Esophagus mucosa (tissue), 1 donor: ENCODE measurements around the gene PRR33. TPM values are rescaled to one million over a fixed set of nuclear protein-coding genes. Genes with fewer than 3 reads are reported as not detected.

ENCODE experiments used
- ATAC-seq: fragments of 200-7000 bp; cut with Tn5 transposase; one replicate; pipeline ENCODE4 v1.9.1; 2020
- total RNA-seq: library from RNA; stranded (reverse); gene quantifications from one replicate; pipeline ENCODE4 v1.2.4, GENCODE V29; 2023
- donor health status: DM: yes; HTN: yes; CAD: no.

The PRR33 gene
- total RNA-seq, 1 donor from 2014 or later, result not detected

GRCh38 chr11:1927848-1928469 is 36.3 kb upstream of the PRR33 start:
- no peak for ATAC-seq

DNA sequence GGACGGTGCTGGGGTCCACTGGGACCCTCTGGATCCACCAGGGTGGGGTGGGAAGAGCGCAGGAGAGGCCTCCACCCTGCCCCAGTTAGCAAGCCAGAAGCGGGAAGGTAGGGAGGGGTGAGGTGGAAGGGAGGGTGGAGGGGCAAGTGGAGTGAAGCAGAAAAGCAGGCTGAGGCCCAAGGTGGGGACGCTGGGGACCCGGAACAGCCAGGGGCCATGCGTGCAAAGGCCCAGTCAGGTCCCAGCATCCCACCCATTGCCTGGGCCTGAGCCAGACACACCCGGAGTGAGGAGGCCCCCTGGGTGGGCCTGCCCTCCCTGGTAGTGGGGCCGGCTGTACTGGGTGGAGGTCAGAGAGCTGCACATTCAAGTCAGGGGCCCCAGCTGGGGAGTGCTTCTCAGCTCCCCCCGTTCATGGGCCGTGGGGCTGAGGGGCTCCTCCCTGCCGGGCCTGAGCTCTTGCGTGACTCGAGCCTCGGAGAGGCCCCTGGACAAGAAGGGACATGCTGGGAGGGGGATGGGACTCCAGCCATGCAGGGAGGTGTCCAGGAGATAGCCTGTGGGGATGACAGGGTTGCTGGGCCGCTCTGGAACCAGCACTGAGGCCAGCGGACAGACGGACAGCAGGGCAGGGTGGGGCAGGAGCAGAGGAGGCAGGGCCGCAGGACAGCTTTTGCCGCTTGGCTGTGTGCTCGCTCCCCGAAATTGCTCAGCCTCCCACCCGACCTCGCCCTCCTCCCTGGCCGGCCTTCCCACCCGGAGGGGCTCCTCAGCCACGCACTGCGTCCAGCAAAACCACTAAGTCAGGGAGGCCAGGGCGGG is 35.5 kb upstream of the PRR33 start:
- ATAC-seq, result no peak

DNA sequence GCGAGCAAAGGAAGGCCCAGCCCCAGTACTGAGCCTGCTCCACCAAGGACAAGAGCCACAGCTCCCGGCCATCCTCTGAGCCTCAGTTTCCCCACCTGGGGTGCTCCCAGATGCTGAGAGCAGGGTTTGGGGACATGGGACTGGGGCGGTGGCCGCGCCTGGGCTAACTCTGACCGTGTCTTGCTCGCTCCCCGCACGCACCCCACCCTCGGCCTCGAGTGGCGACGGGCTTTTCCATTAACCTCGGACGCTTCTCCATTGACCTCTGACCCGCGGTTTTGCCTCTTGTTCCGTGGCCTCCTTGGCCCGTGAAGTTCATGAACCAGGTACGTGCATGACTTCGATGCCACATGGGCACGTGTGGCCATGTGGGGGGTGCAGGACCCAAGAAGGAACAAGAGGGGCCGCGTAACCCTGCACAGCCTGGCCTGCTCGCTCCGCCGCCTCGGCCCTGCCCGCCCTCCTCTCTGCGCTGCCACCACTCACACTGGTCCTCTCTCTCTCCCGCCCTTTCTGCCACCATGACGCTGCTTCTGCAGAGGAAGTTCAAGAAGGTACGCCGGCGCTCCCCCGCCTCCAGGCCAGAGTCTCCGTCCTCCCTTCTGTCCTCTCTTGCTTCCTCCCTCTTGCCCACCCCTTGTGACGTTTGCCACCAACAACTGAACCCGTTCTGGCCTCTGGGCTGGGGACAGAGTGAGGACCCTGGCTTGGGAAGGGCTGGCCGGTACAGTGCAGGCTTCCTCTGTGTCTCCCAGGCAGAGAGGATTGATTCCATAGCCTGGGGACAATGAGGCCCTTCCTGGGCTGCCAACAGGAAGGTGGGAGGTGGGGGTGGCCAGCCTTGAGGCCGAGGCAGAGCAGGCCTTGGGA is 34.7 kb upstream of the PRR33 start:
- no peak for ATAC-seq

DNA sequence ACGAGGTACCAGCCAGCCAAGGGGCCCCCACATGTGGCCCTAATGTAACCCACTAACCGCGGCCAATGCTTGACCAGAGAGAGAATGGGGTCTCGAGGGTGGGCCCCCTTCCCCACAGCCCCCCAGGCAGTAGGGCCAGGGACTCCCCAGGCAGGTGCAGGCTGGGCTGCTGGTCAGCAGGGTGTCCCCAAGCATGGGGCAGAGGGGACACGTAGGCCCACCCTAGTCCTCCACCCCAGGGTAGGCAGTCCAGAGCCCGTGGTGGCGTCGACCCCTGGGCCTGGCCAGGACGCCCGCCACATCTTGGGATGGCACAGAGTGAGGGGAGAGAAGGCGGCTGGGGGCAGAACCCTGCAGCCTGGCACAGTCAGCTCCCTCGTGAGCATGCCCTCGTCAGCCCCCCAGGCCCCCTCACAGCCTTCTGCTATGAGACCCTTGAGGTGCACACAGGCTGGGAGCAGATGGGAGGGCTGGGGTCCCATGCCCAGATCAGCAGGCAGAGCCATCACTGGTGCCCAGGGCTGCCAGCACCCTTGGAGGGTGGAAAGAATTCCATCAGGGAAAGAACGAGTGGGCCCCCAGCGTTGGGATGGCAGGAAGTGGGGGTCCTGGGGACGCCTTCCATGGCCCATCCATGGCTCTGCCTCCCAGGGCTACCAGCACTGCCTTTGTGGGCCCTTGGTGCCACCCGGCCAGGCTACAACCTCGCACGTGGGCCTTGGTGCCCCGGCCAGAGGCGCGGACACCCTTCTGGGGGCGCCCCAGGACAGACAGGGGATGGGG is 33.9 kb upstream of the PRR33 start:
- ATAC-seq, result no peak

GRCh38 chr11:1924646-1925372 is 33.1 kb upstream of the PRR33 start:
- ATAC-seq, result no peak

DNA sequence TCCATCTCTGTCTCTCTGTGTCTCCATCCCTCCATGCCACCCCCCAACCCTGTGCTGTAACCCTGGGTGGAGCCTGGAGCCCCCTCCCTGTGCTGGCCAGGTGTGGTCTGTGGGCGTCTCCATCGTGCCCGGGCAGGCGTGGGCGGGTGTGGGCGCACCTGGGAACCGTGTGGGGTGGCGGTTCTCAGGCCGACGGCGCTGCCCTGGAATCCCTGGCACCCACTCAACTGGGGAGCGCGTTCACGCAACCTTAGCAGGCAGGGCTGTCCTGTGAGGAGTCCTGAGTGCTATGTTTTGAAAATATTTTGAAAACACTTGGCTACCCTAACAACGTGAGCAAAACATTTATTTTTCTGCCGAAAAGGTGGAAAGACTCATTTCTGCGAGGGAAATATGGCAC is 32.5 kb upstream of the PRR33 start:
- peak; percentile 41 for ATAC-seq

- ATAC-seq, result no peak
Measured at GRCh38 chr11:1923201-1923956, 31.7 kb upstream of the PRR33 start.

DNA sequence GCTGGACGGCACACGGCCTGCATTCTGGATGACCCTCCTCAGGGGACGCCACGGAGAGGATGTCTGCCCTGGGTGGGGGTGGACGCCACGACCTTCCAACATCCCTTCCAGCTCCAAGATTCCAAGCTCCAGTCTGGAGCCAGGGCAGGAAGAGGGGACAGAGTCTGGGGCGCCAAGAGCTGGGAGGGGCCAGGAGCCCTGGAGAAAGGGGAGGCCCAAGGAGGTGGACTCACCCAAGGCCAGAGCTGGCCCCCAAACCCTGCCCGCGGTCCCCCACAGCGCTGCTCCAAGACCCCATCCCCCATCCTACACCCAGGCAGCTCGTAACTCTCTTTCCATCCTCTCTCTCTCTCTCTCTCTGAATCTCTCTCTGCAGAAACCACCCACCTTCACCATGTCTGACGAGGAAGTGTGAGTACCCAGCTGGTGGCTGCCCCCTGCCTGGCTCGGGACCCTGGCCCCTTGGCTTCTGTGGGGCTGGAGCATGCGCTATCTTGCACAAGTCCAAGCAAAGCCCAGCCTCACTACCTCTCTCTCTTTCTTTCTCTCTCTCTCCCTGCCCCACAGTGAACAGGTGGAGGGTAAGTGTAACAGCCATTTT is 30.9 kb upstream of the PRR33 start:
- ATAC-seq, result no peak

GRCh38 chr11:1921574-1922141 is 30.0 kb upstream of the PRR33 start:
- no peak for ATAC-seq

DNA sequence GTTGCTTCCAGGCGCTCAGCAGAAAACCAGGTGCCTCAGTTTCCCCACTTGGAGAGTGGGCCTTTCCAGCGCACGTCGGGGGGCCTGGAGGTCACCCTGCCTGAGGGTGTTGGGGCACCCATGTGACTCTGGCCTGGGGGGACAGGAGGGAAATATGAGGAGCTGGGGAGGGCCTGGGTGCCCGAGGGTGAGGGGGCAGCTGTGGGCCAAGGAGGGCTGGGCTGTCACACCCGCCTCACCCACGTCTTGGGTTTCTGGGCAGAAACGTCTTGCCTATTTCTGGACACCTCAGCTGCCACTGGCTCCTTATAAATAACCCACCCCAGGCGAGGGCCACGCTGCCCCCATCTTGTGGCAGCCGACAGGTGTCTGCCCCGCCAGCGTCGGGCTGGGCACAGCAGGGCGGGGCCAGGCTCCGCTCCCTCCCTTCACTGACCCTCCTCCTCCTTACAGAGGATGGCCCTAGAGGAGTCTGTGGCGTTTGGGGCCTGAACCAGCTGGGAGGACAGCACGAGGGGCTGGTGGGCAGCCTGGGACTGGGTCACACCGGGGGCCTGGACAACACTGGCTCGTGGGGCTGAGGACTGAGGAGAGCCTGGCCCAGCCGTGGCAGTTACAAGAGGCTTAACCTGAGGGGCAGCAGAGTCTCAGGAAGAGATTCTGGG is 29.3 kb upstream of the PRR33 start:
- peak; percentile 16 for ATAC-seq

GRCh38 chr11:1920128-1920908 is 28.6 kb upstream of the PRR33 start:
- ATAC-seq, result no peak

DNA sequence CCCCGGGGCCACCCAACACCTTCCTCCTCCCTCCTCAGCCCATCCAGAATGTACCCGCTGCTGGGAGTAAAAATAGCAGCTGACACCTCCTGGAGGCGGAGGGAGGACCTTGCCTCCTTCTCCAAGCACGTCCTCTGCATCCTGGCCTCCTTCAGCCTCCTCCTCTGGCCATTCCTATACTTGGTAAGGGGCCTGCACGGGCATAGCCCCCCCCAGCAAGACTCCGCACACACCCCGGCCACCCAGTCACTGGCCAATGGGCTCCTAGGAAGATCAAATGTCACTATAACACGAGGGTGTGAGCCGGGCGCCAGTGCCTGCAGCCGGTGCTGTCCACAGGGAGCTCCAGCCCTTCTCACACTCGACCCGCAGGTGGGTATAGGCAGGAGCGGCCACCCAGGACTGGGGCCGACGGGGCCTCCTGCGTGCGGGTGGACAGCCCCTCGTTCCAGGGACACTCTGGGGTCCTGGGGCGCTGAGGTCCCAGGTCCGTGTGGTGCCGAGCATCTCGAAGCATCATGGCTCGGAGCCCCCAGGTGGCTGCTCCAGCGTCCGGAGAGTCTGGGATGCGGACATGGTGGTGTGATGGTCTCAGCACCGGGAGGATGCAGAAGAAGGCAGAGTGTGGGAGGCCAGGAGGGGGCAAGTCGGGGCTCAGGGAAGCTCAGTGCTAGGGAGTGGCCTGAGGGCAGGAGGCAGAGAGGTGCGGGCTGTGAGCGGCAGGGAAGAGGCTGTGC is 27.9 kb upstream of the PRR33 start, which contains the start of gene TNNT3:
TSS of gene TNNT3 (plus strand) at position 313 of the 737 bp plus-strand sequence. CDS start 3,172 bp downstream, outside the sequence.
- no peak for ATAC-seq

DNA sequence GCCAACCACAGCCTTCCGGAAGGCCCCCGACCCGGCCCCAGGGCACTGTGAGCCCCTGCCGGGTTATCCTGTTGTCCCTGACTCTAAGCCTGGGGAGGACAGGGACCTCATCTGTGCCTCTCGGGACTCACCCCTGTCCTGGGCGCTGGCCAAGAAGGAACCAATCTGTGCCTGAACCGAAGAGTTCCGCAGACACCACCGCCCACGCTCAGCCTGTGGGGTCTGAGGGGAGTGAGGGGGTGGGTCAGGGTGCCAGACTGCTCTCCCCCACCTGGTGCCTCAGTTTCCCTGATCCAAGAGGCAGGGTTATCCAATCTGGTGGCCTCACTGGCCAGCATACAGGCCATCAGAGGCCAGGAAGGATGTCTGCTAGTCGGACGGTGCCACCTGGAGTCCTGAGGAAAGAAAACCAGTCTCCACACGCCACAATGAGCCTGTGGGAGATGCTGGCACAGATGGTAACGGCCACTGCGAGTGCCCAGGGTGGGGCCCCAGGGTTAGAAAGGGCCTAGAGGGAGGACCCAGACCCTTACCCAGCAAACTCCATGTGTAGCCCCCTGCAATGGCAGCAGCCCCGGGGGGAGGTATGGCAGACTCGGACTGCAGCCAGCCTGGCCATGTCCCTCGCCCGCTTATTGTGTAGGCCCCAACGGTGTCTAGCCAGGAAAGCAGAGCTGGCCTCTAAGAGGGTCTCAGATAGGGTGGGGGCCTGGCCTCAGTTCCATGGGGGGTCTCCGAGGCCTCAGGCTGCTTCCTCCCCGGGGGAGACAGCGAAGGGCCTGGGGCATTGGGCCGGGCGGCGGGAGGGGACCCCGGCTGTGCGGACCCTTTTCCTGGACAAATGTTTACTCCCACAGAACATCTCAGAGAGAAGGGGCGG is 27.0 kb upstream of the PRR33 start:
- peak; percentile 7 for ATAC-seq

GRCh38 chr11:1917523-1918435 is 26.1 kb upstream of the PRR33 start:
- ATAC-seq, result peak; percentile 26

DNA sequence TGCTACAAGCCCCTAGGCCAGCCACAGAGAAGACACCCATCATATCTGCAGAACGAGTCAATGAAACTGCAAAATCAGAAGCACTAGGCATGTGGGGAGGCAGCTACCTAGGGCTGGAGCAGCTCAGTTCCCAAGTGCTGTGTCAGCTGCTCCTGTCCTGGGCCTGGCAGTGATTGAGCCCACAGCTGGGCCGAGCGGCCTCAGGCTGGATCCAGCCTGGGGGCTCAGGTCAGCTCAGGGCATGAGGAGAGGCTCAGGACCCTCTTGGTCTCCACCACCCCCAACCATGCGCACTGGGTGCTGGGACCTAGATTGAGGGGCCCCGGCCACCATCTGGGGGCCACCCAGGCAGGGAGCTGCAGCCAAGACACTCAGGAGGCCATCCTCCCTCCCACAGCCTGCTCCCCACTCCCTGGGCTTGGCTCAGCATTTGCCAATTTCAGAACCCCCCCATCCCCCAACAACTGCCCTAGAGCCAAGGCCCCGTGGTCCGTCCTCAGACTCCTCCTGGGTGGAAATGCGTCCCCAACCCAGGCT is 25.4 kb upstream of the PRR33 start:
- no peak for ATAC-seq
